ENCODE data around the gene TRIO.

Gene TRIO

DNA sequence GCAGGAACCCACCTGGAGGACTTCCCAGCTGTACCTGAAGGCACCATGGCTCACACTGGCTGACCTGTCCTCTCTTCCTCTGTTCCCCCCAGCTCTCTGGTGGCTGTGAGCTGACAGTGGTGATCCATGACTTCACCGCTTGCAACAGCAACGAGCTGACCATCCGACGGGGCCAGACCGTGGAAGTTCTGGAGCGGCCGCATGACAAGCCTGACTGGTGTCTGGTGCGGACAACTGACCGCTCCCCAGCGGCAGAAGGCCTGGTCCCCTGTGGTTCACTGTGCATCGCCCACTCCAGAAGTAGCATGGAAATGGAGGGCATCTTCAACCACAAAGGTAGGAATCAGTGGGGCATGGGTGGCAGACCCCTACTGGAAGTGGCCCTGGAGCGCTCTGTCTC is 276.5 kb downstream of the TRIO start (continued):
- TF ChIP-seq, protein P1, sequence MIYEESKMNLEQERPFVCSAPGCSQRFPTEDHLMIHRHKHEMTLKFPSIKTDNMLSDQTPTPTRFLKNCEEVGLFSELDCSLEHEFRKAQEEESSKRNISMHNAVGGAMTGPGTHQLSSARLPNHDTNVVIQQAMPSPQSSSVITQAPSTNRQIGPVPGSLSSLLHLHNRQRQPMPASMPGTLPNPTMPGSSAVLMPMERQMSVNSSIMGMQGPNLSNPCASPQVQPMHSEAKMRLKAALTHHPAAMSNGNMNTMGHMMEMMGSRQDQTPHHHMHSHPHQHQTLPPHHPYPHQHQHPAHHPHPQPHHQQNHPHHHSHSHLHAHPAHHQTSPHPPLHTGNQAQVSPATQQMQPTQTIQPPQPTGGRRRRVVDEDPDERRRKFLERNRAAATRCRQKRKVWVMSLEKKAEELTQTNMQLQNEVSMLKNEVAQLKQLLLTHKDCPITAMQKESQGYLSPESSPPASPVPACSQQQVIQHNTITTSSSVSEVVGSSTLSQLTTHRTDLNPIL (CRISPR knock-in tag; IDR thresholded peaks at IDR 0.05; ENCODE audit: low read depth), result no peak
- TF ChIP-seq ZNF70 (CRISPR knock-in tag; IDR thresholded peaks at IDR 0.05), result no peak
- TF ChIP-seq BACH2 (CRISPR knock-in tag; IDR thresholded peaks at IDR 0.05; ENCODE audit: borderline replicate concordance), result no peak
- TF ChIP-seq ZNF8 (CRISPR knock-in tag; IDR thresholded peaks at IDR 0.05), result no peak
- no peak for TF ChIP-seq ZNF565 (CRISPR knock-in tag; conservative IDR thresholded peaks at IDR 0.05; ENCODE audit: low read depth)

DNA sequence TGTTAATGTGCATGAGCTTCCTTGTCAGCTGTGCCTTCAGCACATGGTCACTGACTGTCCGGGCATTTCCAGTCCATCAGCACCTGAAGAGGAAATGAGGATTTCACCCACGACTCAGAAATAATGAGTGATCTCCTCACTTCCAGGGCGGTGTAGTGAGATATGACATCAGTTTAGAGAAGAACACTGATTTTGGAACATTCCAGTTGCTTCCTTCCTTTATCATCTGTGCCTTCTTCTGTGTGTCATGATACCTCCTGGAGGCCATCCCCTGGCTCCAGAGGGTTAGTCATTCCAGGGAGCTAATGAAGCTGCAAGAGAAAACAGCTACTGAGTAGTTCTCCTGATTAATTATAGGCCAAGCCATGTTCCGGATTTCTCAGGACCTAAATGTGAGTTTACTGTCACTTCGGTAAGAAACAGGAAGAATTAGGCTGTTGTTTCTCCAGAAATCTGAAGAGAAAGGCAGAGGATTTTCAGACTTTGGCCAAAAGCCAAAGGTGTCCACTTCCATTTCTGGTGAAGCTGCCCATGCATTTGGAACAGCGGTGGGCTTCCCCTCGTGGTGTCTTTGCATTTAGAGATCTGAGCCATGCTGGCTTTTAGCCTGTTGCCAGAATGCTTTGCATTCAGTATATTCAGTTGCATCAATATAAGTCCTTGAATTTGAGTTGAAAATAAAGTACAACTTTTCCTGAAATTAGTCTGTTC is 277.1 kb downstream of the TRIO start:
- TF ChIP-seq PPARA (CRISPR knock-in tag; IDR thresholded peaks at IDR 0.05; ENCODE audit: borderline replicate concordance) (no peak), ESRRG (CRISPR knock-in tag; IDR thresholded peaks at IDR 0.05) (no peak), ISL1 (CRISPR knock-in tag; IDR thresholded peaks at IDR 0.05) (peak; percentile 29; the same call in 1 of the 2 replicates), TCF4 (CRISPR knock-in tag; IDR thresholded peaks at IDR 0.05; ENCODE audit: borderline replicate concordance) (no peak), TOX (CRISPR knock-in tag; IDR thresholded peaks at IDR 0.05; ENCODE audit: borderline replicate concordance) (peak; percentile 40; the same call in 1 of the 2 replicates)
- TF ChIP-seq, protein P2, sequence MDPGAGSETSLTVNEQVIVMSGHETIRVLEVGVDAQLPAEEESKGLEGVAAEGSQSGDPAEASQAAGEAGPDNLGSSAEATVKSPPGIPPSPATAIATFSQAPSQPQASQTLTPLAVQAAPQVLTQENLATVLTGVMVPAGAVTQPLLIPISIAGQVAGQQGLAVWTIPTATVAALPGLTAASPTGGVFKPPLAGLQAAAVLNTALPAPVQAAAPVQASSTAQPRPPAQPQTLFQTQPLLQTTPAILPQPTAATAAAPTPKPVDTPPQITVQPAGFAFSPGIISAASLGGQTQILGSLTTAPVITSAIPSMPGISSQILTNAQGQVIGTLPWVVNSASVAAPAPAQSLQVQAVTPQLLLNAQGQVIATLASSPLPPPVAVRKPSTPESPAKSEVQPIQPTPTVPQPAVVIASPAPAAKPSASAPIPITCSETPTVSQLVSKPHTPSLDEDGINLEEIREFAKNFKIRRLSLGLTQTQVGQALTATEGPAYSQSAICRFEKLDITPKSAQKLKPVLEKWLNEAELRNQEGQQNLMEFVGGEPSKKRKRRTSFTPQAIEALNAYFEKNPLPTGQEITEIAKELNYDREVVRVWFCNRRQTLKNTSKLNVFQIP (CRISPR knock-in tag; IDR thresholded peaks at IDR 0.05; ENCODE audit: borderline replicate concordance, low read depth), result no peak
- TF ChIP-seq, protein P3, sequence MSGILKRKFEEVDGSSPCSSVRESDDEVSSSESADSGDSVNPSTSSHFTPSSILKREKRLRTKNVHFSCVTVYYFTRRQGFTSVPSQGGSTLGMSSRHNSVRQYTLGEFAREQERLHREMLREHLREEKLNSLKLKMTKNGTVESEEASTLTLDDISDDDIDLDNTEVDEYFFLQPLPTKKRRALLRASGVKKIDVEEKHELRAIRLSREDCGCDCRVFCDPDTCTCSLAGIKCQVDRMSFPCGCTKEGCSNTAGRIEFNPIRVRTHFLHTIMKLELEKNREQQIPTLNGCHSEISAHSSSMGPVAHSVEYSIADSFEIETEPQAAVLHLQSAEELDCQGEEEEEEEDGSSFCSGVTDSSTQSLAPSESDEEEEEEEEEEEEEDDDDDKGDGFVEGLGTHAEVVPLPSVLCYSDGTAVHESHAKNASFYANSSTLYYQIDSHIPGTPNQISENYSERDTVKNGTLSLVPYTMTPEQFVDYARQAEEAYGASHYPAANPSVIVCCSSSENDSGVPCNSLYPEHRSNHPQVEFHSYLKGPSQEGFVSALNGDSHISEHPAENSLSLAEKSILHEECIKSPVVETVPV (CRISPR knock-in tag; IDR thresholded peaks at IDR 0.05), result no peak
- ATAC-seq, result peak; percentile 18

DNA sequence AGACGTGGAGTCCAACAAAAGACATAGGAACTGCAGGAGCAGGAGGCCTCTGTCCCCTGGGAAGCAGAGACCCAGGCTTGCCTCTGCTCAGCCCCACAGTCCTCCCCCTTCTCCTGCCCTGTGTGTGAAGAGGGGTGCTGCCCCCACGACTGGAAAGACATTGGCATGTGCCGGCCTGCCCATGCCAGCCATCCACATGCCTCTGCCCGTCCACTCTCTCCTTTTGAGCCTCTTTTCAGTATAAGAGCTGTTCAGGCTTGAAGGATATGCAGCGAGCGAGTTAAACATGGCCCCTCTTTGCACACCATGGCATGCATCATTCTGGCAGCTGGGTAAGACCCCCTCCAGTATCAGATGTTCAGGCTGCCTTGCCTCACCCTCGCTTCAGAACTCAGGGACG is 278.7 kb downstream of the TRIO start:
- TF ChIP-seq PPARA (CRISPR knock-in tag; IDR thresholded peaks at IDR 0.05; ENCODE audit: borderline replicate concordance) (no peak), ZFP3 (CRISPR knock-in tag; IDR thresholded peaks at IDR 0.05) (no peak), ZNF565 (CRISPR knock-in tag; conservative IDR thresholded peaks at IDR 0.05; ENCODE audit: low read depth) (no peak), BACH2 (CRISPR knock-in tag; IDR thresholded peaks at IDR 0.05; ENCODE audit: borderline replicate concordance) (no peak), GLIS3 (CRISPR knock-in tag; IDR thresholded peaks at IDR 0.05) (no peak)
- TF ChIP-seq, protein P4, sequence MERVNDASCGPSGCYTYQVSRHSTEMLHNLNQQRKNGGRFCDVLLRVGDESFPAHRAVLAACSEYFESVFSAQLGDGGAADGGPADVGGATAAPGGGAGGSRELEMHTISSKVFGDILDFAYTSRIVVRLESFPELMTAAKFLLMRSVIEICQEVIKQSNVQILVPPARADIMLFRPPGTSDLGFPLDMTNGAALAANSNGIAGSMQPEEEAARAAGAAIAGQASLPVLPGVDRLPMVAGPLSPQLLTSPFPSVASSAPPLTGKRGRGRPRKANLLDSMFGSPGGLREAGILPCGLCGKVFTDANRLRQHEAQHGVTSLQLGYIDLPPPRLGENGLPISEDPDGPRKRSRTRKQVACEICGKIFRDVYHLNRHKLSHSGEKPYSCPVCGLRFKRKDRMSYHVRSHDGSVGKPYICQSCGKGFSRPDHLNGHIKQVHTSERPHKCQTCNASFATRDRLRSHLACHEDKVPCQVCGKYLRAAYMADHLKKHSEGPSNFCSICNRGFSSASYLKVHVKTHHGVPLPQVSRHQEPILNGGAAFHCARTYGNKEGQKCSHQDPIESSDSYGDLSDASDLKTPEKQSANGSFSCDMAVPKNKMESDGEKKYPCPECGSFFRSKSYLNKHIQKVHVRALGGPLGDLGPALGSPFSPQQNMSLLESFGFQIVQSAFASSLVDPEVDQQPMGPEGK (CRISPR knock-in tag; IDR thresholded peaks at IDR 0.05; ENCODE audit: borderline replicate concordance), result no peak
- ATAC-seq, result no peak

DNA sequence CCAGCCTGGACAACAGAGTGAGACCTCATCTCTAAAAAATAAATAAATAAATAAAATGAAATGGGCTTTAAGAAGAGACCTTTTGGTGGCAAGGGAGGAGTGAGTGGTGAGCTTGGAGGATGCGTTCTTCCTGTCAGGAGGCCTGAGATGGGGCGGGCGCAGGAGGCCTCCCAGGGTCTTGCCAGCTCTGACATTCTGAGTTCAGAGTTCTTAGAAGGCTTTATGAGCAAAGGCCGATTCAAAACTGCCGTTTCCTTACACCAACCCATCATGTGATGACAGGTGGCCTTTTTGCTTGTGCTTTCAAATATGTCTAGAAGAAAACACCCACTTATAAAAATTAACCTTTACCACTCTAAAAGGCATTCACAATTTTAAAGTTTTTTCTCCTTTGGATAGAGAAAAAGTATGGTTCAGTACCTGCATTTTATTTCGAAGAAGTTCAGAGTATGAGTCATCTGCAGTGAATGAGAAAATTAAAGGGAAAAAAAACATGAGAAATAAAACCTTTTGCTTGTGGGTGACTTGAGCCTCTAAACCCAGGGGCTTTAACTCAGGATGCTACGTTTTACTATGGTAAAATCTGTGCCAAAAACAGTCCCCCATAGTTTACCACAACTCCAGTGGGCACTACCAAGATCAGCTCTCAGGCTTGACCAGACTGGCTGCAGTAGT is 281.0 kb downstream of the TRIO start:
- TF ChIP-seq CSDC2 (CRISPR knock-in tag; IDR thresholded peaks at IDR 0.05) (no peak), ZFP3 (CRISPR knock-in tag; IDR thresholded peaks at IDR 0.05) (no peak), ZFP30 (CRISPR knock-in tag; IDR thresholded peaks at IDR 0.05) (no peak)
- TF ChIP-seq, protein P2 (CRISPR knock-in tag; IDR thresholded peaks at IDR 0.05; ENCODE audit: borderline replicate concordance, low read depth), result no peak
- TF ChIP-seq, protein P1 (CRISPR knock-in tag; IDR thresholded peaks at IDR 0.05; ENCODE audit: low read depth), result no peak
- ATAC-seq, result peak; percentile 12; the same call in 2 of the 3 replicates
